ENCODE results near the gene BIRC5.
A peak's percentile ranks its signal among the peaks of the same experiment; 100 is the strongest.
"Not testable (repeated sequence)": the region's sequence is repeated elsewhere in the genome, so short reads cannot be mapped to it uniquely, and the experiment has no call there.

Gene BIRC5

DNA sequence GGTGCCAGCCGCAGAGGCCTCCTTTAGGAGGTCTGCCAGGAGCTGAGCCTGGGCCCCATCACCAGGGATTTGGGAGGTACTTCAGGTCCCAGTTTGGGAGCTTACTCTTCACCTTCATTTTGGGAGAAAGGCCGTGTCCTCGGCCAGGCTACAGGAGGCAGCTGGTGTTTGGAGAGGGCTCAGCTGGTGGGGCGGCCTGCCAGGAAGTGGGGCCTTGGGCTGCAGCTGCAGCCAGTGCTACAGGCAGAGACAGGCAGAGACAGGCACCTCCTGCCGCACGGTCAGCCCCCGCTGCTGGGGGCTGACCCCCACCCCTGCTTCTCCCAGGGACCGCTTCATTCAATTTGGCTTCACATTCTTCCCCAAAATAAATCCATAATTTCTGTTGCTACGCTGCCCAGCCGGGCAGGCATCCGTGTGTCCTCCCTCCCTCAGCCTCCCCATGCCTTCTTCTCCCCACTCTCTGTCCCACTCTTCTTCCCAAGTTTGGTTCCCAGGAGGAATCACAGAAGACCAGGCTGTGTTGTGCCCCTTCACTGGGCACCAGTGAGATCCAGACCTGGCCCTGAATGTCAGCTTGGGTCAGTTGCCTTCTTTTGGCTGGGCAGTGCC, 23.5 kb downstream of the BIRC5 start:
- DNase-seq (ENCODE audit: extremely low spot score, insufficient read length, low read depth) = no peak
- no peak for FAIRE-seq

DNA sequence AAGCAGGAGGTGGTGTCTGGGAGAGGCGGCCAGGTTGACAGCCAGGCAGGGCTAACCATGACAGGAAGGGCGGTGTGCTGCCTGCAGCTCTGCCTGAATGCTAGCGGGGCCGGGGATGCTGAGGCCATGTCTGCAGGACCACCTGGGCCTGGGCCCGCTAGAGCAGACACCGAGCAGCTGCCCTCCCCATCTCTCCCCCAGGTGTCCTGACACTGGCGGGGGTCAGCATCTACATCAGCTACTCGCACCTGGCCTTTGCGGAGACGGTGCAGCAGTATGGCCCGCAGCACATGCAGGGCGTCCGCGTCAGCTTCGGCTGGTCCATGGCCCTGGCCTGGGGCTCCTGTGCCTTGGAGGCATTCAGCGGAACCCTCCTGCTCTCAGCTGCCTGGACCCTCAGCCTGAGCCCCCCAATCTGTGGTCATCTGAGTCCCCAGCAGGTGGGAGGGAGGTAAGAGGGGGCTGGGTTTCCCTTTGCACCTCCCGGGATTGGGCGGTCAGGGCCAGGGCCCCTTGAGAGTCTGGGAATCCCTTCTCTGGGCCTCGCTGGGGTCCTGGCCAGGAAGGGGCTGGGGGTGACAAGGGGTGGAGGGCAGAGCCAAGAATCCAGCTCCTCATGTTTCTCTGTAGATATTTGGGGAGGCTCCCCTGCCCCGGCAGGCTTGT, 24.9 kb downstream of the BIRC5 start:
- DNase-seq (ENCODE audit: extremely low spot score, insufficient read length, low read depth) (no peak), FAIRE-seq (no peak)

DNA sequence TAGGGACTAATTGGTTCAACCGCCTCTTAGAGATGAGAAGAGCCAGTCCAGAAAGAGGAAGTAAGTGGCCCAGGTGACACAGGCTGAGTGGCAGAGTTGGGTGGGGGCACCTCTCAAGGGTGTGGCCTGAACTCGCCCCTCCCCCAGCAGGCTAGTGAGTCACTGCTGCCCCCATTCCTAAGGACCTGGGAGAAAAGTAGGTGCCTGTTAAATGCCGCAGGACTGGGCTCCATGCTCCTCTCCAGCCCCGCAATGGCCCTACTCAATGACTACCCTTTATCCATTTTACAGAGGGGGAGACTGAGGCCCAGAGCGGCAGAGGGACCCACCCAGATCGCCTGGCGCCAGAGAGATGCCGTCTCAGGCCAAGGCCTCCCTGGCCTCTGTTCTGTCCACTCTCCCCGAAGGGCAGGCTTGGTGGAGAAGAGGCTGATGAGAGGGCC, 25.5 kb downstream of the BIRC5 start:
- FAIRE-seq = no peak
- no peak for DNase-seq (ENCODE audit: extremely low spot score, insufficient read length, low read depth)

DNA sequence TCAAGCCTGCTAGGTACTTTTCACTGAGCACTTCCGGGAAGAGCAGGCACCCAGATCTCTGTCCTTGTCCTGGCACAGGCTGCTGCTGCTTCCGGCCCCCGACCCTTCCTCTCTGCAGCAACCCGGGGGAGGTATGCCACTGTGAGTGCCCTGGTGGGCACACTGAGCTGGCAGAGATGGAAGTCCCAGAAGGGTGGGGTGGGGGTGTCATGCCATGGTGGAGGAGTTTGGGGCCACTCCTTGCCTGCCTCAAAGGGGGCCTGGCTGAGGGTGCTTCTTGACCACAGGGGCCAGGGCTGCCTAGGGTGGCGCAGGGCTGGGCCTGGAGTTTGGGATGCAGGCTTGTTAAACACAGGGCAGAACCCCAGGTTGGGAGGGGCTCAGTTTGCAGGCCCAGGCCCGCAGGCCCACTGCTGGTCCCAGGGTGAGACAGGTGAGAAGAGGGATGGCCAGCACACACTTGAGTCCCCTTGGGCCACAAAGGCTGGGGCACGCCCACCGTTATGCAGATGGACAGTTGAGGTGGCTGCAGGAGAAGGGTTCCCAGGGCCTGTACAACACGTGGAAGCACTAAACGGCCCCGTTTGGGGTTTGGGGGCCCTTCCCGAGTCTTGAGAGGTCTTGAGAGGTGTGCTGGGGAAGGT, 26.1 kb downstream of the BIRC5 start:
- DNase-seq (ENCODE audit: extremely low spot score, insufficient read length, low read depth) (no peak), FAIRE-seq (no peak)

DNA sequence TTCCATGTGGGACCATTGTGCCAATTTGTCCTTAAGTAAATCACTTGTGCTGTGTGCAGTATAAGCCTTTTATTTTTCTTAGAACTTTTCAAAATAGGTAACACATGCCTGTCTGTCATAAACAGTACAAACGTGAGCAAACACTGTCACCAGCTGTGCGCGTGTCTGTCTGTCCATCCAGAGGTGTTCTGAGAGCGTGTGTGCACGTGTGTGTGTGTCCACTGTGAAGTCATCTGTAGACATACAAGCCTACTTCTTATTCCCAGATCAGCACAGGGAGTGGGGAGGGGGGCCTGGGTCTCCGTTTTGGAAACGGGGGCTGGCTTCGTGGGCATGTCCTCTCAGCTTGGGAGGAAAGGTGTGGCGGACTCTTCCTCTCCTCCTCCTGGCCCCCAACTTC, 26.8 kb downstream of the BIRC5 start:
- no peak for DNase-seq (ENCODE audit: extremely low spot score, insufficient read length, low read depth)
- FAIRE-seq = no peak

DNA sequence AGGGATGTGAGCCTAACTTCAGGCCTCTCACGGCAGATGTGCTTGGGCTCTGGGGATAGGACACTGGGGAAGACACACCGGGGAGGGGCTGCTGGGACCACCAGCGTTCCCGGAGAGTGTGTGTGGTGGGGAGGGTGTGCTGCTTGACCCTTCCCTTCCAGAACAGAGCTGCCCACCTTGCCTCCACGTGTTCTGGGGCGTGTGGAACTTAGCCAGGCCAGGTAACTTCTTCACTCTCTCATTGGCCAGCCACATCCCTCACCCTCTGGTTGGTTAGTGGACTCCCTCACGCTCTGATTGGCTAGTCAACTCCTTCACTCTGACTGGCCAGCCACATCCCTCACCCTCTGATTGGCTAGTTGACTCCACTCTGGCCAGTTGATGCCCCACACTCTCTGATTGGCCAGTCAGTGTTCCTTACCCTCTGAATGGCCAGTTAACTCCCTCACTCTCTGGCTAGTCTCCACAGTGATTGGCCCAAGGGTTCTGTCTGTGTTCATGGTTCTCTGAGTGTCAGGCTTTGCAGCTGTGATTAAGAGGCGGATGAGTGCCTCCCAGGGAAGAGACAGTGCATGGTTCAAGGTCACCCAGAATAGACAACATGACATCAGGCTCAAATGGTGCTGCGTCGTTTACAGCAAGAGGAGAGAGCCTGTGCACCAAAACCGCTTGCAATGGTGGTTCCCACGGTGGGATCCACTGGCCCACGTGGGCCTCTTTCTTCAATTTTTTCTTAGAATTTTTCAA, 27.4 kb downstream of the BIRC5 start:
- DNase-seq (ENCODE audit: extremely low spot score, insufficient read length, low read depth) (no peak), FAIRE-seq (peak; percentile 31)

DNA sequence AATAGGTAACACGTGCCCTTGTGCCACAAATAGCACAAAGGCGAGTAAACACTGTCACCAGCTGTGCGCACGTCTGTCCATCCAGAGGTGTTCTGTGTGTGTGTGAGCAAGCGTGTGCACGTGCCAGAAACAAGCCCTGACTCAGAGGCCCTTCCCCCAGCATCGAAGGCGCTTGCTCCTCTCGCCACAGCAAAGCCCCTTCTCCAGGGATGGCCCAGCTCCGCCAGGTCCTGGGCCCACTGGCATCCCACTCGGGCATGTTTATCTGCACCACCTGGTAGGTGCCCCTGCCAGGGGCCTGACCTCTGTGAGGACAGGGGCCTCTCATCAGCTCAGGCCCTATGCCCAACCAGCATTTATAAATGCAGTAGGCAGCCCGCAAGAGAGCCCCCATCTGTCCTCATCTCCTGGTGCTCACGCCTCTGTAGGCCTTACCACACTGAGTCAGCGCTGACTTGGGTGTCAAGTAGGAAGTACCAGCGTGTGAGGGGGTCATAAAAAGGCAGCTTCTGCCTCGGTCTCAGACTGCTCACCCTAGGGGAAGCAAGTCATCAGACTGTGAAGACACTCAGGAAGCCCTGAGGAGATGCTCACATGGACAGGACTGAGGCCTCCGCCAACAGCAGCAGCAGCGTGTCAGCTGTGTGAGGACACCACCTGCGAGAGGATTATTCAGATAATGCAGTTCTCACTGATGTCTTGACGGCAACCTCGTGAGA, 28.1 kb downstream of the BIRC5 start:
- no peak for DNase-seq (ENCODE audit: extremely low spot score, insufficient read length, low read depth)
- FAIRE-seq = peak; percentile 86

DNA sequence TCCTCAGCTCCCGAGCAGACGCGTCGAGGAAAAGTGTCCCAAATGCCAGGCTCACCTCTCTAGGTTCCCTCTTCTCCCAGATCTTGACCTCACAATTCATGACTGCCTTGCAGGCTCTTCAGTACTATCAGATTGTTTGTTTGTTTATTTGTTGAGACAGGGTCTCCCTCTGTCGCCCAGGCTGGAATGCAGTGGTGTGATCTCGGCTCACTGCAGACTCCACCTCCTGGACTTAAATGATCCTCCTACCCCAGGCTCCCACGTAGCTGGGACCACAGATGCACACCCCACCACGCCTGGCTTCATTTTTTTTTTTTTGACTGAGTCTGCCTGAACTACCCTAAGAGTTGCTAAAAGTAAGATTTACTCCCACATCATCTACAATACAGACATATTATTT, 33.3 kb downstream of the BIRC5 start:
- DNase-seq (ENCODE audit: extremely low spot score, insufficient read length, low read depth) = no peak
- FAIRE-seq = no peak

DNA sequence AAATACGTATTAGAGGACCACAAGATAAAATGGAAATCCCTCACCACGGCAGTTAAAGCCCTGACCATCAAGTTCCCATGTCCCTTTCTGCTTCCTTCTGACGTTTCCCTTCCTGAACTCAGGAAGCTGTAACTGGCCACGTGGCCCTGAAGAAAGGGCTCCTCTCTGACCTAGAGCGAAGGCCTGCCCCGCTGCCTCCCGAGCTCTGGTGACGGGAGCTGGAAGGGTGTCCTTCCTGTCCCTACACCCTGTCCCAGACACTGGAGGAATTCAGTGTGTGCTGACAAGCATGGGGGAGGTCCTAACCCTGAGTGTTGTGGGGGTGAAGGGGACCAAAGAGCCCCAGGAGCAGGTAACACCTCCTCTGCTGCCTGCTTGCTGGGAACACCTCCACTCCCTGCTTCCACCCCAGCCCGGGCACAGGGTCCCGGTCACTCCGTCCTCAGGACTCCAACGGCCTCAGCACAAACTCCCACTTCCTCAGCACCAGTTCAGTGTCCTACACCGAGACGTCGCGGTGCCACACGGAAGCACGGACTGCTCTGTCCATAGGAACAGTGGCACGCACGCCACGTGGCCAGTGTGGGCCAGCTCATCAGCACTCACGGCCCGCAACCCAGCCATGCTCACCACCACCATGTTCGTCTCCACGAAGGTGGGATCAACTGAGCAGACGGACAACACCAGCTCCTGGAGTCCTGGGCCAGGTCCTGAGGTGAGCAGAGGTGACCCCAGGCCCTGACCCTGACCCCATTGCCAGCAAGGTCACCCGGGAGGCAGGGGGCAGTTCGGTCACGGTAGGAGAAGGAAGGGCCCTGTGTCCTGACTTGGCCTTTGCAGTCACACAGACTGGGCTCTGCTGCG, 34.2 kb downstream of the BIRC5 start:
- DNase-seq (ENCODE audit: extremely low spot score, insufficient read length, low read depth) (no peak), FAIRE-seq (no peak)

DNA sequence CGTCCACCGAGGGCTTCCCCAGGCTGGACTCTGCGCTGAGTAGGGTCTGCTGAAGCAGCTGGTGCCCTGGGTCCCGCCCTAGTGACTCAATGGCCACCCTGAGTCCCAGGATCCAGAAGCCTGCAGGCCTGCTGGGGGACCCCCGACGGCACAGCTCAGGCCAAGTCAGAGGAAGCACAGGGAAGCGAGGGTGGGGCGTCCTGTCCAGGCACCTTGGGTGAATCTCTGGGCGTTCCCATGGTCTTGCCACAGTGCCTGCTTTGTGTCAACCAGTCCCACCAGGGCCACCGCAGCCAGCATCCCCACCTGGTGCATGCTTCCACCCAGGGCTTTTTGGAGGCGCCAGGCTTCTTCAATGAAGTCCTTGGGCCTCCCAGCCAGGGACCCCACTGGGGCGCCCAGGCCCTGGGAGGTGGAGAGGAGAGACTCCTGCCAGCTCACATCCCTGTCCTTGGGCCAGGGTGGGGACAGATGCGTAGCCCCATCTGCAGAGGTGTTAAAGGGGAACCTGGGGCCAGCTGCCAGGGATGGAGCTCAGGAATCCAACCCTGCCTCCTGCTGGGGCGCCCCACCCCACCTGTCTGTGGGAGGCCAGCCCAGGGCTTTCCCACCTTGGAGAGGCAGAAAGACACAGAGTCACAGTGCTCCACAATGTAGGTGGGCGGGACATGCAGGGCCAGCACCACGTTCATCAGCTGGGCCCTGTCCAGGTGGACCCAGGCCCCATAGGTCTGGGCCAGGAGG, 35.2 kb downstream of the BIRC5 start:
- FAIRE-seq (no peak), DNase-seq (ENCODE audit: extremely low spot score, insufficient read length, low read depth) (no peak)

DNA sequence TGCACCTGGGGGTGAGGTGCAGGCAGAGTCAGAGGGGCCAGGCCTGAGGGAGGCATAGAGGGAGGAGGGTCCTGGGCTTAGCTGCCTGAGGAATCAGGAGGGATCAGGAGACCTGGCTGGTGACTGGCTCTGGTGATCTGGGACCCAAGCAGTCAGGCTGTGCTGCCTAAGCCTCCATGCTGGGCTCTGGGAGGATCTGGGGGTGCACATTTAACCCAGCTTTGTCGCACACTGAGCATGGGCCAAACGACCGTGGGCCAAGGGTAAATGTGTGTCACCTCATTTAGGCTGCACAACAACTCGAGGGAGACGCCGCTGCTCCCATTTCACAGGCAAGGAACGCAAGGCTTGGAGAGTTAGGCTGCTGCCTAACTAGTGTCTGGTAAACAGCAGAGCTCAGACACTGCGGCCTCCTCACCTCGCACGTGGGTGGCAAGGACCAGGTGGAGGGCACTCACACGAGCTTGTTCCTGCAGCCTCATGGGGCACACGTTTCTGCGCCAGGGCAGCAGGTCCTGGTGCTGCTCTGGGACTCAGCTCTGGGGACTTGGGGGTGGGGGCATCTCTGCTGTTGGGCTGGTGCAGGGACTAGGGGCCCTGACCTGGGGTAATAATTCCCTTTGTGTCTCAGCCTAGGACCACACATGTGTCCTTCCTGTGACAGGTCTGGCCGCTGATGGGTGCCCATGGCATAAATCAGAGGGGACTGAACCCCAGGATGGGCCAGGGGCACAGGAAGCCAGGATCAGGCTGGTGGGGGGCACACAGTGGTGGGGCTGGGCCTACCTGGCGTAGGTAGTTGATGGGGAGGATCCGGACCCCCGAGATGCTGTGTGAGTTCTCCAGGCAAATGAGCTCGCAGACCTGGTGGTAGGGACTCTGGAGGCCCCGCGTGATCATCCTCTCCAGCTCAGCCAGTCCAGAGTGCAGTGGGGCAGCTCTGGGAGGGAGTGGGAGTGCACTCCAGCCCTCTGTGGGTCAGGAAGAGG, 36.1 kb downstream of the BIRC5 start:
- FAIRE-seq (no peak), DNase-seq (ENCODE audit: extremely low spot score, insufficient read length, low read depth) (no peak)

DNA sequence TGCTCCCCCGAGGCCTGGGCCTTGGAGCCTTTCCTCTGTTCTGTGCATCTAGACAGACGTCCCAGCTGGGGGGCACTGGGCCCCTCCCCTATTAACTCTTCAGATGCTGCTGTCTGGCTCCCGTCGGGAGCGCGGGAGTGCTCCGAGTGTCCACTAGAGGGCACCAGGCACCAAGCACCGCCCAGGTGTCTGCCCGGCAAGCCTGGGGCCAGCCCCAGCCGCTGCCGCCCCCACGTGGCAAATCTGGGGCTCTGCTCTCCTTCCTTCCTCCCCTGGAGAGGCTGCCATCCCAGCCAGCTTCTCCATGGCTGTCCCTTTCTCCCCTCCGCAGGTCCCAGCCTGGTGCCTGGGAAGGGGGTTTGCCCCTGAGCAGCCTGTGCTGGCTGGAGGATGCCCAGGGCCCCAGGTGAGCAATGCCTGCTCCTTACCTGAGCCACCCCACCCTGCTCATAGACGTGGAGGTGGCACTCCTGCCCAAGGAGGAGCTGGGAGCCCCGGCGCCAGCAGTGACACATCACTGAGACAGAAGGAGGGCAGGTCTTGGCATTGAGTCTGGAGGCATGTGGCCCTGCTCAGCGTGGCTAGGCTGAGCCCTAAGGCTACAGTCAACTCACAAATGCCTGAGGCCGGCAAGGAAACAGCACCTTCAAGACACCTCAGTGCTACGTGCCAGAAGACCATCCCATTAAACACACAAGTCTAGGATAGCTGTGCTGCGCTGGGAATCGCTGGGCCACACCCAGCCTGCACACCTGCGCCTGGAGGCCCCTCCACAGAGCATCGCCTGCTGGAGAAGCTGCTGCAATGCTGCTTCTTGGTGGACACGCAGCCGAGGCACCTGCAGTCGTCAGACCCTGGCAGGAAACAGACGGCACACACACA, 37.1 kb downstream of the BIRC5 start:
- peak; percentile 73 for FAIRE-seq
- DNase-seq (ENCODE audit: extremely low spot score, insufficient read length, low read depth) = peak; percentile 89

DNA sequence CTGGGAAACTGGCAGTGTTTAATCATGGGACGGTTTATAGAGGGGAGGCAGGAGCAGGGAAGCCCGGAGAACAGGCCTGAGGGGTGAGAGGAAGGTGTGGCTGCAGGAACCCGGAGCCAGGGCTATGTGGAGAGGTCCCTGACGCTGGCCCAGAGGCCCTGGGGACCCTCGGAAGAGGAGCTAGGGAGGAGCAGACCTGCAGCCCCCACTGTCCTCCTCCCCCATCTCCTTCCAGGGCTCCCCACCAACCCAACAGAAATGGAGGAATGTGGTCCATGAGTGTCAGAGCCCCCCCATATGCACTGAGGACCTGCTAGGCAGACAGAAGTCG, 37.7 kb downstream of the BIRC5 start:
- DNase-seq (ENCODE audit: extremely low spot score, insufficient read length, low read depth) = no peak
- no peak for FAIRE-seq

DNA sequence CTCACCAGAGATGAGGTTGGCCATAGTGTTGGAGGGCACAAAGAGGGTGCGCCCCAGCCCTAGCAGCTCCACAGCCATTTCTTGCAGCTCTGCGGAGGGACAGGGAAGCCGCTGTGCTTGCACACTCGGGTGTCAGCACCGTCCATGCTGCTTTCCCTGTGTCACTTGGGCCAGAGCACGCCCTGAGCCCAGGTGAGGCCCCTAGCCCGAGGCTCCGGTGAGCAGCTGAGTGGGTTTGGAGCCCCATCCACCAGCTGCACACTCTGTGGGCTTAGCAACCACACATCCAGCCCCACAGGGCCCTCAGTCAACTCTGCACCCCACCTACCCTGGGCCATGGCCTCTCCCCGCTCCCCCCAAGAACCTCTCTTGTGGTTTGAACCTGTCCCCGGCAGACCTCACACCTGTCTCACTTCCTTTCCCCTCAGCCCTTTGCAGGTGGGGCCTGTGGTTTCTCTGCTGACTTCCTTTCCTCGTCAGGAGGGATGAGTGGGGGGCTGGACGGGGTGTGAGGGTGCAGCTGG, 38.1 kb downstream of the BIRC5 start:
- FAIRE-seq = peak; percentile 81
- DNase-seq (ENCODE audit: extremely low spot score, insufficient read length, low read depth) = no peak

DNA sequence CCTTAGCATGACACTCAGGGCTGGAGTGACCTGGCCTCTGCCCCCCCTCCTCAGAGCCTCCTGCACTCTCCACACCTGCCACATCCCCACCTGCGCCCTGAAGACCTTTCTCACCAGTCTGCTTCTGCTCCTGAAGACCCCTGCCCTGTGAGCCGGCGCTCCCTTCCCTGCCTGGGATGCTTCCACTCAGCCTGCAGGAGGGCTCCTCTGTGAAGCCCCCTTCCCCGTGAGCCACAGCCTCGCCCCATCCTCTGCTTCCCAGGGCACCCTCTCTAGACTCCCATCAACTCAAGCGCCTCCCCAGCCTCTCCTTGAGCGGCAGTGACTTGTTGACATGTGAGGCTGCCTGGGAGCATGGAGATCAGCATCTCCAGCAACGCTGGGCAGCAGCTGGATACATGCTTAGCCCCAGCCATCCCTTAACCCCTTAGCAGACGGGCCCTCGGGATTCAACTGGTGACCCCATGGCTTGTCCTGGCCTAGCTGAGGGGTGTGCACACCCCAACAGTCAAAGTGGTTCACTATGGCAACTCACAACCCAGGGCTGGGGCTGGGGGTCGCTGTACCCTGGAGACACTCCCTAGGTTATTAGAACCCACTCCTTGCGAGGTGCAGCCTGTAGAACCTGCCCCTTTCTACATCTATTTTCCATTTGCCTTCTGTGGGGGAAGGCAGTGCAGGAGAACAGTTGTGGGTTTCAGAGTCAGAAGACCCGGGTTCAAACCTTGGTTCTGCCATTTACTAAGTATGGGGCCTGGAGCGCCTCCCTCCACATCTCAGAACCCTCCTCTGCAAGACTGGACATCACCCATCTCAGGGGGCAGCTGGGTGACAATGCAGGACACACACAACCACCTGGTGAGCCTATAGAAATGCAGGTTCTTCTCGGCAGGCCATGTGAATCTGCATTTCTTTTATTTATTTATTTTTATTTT, 38.9 kb downstream of the BIRC5 start:
- no peak for FAIRE-seq
- no peak for DNase-seq (ENCODE audit: extremely low spot score, insufficient read length, low read depth)

DNA sequence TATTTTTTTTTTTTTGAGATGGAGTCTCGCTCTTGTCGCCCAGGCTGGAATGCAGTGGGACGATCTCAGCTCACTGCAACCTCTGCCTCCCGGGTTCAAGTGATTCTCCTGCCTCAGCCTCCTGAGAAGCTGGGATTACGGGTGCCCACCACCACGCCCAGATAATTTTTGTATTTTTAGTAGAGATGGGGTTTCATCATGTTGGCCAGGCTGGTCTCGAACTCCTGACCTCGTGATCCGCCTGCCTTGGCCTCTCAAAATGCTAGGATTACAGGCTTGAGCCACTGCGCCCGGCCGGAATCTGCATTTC, 39.5 kb downstream of the BIRC5 start:
- FAIRE-seq; DNase-seq (ENCODE audit: extremely low spot score, insufficient read length, low read depth): not testable (repeated sequence)

All from GM18507 (cell line).